Renal cortical epithelial cell (primary cell): ENCODE measurements around the gene NEU3. TPM values are rescaled to one million over a fixed set of nuclear protein-coding genes. Genes with fewer than 3 reads are reported as not detected.

Experiments
- DNase-seq: peaks from one replicate; pipeline ENCODE4 v3.0.0-alpha.2; 2011; ENCODE audit warnings: low read depth
- total RNA-seq: library from RNA; depleted of rRNA; stranded (reverse); fragments of >200 nt; gene quantifications from 2 replicates; pipeline ENCODE4 v1.2.3, GENCODE V29; 2014

The NEU3 gene
- total RNA-seq, 1 donor from 2014 or later = 18.4 TPM

DNA sequence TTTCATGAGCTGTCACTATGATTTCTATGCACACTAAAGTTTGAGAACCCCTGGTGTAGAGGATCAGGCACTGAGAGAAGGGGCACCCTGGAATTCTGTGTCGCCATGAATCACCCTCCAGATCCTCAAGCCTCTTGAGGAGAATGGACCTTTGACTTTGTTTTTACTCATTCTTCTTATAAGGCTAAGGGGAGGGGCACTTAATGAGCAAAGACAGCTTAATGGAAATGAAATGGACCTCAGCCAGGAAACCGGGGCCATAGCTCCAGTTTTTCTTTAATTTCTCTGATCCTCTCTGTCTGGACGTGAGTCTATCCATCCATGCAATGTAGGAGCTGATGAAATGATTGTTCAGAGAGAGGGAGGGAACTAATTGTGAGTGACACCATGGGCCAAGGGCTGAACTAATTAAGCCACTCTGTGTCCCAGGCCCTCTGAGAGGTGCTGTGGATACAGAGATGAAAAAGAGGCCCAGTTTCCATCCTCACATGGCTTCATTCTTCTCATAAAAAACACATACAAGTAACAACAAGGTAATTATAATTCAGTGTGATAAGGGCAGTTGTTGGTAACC lies 75.1 kb downstream of the NEU3 start:
- peak; percentile 92 for DNase-seq

- peak; percentile 33 for DNase-seq
Measured at GRCh38 chr11:75066061-75066460, 77.3 kb downstream of the NEU3 start.

Other genes with a start within 250 kb of the NEU3 start
- gene RNF169, start 240.1 kb upstream of the NEU3 start, total RNA-seq = 16.7 and 18.2 TPM in 2 replicates
- 7.3 and 37.0 TPM in 2 replicates for gene XRRA1, start 39.8 kb upstream of the NEU3 start, total RNA-seq
- 17.0 and 46.3 TPM in 2 replicates for gene SPCS2, start 39.7 kb upstream of the NEU3 start, total RNA-seq
- gene OR2AT4, start 107.9 kb downstream of the NEU3 start, total RNA-seq = under 0.01 TPM in 1 of 2 replicates, not detected in the other
- gene SLCO2B1, start 162.2 kb downstream of the NEU3 start, total RNA-seq = 4.2 and 60.3 TPM in 2 replicates